GM03348 (cell line): ENCODE results near the gene MISP.
A peak's percentile ranks its signal among the peaks of the same experiment; 100 is the strongest.

ENCODE experiments used
- DNase-seq: peaks from one replicate; pipeline ENCODE4 v3.0.0; 2012; ENCODE audit warnings: low spot score

Gene MISP

GRCh38 chr19:746956-747355 lies 4.0 kb upstream of the MISP start:
- DNase-seq = no peak

DNA sequence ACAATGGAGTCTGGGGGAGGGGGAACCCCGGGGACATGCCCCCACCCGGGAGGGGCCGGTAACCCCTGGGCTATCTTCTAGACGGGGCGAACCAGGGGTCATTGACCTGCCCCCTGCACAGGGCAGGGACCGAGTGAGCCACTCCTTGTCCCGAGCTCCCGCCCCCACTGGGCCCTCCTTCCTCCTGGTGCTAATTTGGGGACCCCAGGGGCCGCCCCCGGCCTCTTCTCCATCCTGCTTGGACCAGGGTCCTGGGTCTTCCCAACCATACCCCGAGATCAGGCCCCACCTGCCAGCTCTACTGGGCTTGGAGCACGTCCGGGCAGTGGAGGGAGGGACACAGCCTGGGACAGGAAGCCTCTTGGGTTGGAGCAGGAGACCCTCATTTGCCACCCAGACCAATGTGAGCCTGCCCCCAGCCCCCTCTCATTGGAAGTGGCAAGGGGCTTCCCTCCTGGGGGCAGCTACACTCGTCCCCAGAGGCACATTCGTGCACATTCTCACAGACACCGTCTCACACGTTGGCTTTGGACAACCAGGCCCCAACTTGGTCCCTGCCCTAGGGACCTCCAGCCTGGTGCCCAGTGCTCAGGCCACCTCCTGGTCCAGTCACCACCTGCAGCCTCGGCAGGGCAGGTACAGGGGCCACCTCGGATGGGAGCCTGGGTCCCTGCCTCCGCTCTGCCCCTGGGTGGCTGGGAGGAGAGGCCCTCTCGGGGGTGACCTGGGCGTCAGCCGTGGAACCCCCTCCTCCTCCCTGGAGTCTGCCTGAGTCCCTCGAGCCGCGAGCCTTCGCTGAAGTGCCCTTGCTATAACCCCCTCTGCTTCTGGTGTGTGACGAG lies 3.3 kb upstream of the MISP start:
- DNase-seq = no peak

- no peak for DNase-seq
Measured at GRCh38 chr19:748274-748598, 2.7 kb upstream of the MISP start.

- DNase-seq = no peak
Measured at GRCh38 chr19:749811-750210, 1.1 kb upstream of the MISP start.

GRCh38 chr19:751501-752341 lies 809 bp downstream of the MISP start:
- peak; percentile 96 for DNase-seq

DNA sequence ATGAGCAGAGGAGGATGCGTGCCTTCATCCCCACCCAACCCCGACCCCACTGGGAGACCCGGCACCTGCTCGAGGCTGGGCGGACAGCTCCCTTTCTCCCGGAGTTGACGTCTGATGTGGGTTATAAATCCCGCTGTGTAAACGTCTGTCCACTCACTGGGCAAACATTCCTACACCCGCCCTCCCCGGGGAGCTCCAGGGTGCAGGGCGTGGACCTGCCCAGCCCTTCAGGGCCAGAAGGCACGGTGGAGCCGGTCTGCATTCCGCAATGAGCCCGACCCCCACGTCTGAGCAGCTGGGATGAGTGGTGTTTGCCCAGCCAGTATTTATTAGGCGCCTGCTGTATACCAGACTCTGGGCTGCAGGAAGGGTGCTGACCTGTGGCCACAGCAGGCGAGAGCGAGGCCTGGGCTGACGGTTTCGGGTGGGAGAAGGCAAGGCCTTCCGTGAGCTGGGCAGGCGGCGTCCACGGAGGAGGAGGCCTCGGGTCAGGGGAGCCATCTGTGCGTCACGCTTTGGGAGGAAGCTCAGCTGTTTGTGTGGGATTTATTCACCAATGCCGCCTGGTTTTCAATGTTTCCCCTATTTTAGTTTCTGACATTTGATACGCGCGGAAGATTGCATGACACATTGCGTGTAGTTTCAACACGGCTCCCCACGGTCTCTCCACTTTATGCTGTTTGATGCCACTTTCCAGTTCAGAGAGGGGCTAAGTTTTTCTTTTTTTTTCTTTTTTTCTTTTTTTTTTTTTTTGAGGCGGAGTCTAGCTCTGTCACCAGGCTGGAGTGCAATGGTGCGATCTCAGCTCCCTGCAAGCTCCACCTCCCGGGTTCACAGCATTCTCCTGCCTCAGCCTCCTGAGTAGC lies 2.0 kb downstream of the MISP start:
- DNase-seq = peak; percentile 78

DNA sequence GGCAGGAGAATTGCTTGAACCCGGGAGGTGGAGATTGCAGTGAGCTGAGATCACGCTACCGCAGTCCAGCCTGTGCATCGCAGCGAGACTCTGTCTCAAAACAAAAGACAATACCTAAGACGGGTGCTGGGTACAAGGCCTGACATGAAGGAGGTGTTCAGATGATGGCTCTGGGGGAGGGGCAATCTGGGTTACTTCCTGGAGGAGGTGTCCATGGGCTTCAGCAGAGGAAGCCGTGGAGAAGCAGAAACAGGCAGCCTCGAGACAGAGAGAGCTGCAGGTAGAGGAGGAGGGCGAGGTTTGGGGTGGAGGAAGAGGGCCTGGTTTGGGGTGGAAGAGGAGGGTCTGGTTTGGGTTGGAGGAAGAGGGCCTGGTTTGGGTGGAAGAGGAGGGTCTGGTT lies 3.6 kb downstream of the MISP start:
- no peak for DNase-seq

DNA sequence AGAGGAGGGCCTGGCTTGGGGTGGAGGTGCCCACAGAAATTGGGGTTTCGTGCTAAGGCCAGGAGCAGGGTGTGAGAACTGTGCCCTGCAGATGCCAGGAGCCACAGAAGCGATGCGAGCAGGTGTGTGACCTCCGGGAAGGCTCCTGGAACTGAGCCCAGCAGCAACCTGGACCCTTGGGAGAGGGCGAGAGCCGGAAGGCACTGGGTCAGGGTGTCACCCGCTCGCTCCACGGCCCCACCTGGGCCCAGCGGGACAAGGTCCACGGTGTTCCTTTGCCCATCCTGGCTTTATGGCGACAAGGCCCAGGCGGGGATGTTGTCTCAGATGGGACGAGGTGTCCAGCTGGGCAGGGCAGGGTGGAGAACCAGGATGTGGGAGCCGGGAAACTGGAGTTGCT lies 4.2 kb downstream of the MISP start:
- DNase-seq = no peak

DNA sequence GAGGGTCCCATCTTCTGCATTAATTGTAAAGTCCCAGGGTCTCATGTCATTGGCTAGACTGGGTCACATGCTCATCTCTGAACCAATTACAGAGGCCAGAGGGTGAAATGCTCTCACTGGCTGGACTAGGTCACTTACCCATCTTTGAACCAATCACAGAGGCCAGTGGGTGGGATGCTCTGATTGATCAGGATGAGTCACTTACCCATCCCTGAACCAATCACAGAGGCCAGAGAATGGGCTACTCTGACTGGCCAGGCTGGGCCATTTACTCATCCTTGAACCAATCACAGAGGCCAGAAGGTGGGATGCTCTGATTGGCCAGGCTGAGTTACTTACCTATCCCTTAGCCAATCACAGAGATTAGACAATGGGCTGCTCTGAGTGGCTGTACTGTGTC lies 5.3 kb downstream of the MISP start:
- peak; percentile 31 for DNase-seq

DNA sequence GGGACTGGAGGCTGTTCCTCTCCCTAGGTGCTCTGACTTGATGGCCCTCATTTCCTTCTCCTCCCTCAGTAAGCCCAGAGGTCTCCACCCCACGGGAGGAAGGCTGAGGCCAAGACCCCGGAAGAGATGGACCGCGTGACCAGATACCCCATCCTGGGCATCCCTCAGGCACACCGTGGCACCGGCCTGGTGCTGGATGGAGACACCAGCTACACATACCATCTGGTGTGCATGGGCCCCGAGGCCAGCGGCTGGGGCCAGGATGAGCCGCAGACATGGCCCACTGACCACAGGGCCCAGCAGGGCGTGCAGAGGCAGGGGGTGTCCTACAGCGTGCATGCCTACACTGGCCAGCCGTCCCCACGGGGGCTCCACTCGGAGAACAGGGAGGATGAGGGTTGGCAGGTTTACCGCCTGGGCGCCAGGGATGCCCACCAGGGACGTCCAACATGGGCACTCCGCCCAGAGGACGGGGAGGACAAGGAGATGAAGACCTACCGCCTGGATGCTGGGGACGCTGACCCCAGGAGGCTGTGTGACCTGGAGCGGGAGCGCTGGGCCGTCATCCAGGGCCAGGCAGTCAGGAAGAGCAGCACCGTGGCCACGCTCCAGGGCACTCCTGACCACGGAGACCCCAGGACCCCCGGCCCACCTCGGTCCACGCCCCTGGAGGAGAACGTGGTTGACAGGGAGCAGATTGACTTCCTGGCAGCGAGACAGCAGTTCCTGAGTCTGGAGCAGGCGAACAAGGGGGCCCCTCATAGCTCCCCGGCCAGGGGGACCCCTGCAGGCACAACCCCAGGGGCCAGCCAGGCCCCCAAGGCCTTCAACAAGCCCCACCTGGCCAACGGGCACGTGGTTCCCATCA lies 6.1 kb downstream of the MISP start:
- no peak for DNase-seq

GRCh38 chr19:757811-758668 lies 7.1 kb downstream of the MISP start:
- DNase-seq = no peak

DNA sequence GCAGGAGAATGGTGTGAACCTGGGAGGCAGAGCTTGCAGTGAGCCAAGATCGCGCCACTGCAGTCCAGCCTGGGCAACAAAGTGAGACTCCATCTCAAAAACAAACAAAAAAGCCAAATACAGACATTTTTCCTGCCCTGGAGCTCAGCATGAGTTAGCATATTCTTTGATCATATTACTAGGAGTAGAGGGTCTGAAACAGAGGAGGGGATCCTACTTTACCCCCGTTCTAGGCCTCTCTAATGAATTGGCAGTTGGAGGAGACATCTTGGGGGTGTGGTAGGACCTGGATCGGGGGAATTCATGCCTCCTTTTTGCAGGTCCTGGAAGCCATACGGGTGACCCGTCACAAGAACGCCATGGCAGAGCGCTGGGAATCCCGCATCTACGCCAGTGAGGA lies 12.3 kb downstream of the MISP start:
- DNase-seq = no peak

DNA sequence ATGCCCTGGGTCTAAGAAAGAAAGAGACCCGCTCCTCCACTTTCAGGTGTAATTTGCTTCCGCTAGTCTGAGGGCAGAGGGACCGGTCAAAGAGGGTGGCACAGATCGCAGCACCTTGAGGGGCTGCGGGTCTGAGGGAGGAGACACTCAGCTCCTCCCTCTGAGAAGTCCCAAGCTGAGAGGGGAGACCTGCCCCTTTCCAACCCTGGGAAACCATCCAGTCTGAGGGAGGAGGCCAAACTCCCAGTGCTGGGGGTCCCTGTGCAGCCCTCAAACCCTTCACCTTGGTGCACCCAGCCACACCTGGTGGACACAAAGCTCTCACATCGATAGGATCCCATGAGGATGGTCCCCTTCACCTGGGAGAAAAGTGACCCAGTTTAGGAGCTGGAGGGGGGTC lies 13.0 kb downstream of the MISP start:
- no peak for DNase-seq

- DNase-seq = no peak
Measured at GRCh38 chr19:764301-764700, 13.4 kb downstream of the MISP start.

DNA sequence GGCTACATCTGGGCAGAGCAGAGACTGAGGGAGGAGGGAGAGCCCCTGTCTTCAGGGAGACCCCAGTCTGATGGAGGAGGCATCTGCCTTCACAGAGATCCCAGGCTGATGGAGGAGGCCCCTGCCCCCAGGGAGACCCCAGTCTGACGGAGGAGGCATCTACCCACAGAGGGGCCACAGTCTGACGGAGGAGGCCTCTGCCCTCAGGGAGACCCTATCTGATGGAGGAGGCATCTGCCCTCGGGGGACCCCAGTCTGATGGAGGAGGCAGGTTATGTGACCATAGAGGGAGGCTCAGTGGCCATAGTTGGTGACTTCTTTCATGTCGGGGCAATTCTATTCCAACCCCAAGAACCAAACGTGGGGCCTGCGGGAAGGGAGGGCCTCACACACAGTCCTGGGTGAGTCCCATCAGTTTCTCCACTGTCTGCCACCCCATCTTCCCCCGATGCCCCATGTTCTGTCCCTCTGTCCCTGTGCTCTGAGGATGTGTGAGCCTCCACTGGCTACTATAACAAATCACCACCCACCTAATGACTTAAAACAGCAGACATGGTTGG lies 14.3 kb downstream of the MISP start:
- no peak for DNase-seq

- peak; percentile 90 for DNase-seq
Measured at GRCh38 chr19:768424-768823, 17.5 kb downstream of the MISP start.

DNA sequence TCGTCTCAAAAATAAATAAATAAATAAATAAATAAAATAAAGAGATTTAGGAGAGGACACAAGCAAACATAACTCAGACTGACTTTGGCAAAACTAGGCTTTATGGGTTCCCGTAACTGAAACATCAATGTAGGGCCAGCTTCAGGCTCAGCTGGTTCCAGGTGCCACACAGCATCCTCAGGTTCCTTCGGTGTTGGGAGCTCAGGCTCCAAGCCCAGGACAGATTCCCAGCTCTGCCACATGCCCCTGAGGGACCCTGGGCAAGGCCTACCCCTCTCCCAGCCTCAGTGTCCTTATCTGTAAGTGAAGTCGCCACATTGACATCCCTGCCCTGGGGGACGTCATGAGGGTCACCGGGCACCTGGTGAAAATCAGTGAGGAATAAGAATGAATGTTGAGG lies 18.7 kb downstream of the MISP start:
- no peak for DNase-seq

GRCh38 chr19:771332-771785 lies 20.4 kb downstream of the MISP start:
- DNase-seq = peak; percentile 73

DNA sequence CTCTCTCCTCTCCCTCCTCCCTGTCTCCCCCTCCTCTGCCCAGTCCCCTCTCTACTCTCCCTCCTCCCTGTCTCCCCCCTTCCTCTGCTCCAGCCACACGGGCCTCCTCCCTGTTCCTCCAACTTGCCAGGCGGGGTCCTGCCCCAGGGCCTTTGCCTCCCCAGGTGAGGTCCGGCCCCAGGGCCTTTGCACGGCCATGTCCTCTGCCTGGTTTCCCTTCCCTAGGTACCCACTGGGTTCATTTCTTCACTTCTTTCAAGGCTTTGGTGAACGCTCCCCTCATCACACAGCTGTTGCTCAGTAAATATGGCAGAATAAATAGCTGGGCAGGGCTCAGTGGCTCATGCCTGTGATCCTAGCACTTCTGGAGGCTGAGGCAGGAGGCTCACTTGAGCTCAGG lies 21.2 kb downstream of the MISP start:
- no peak for DNase-seq
